Spleen (tissue), 11 donors: ENCODE results near the gene C1orf35. TPM values are rescaled to one million over a fixed set of nuclear protein-coding genes. Genes with fewer than 3 reads are reported as not detected.

Source experiments
- DNase-seq: peaks from one replicate; pipeline ENCODE4 v3.0.0-alpha.2; 2020
- H3K27ac ChIP-seq, 8 donors: fragments of 200-600 bp; sonication (generic) in 7 of 8; 1 replicate in 4 of 8; 2 replicates in 4 of 8; pipeline versions ENCODE4 v1.5.0 to v1.8.0; 2016 to 2021; ENCODE audit warnings: inconsistent platforms in 4 of 8, mild to moderate bottlenecking in 4 of 8, moderate library complexity in 1 of 8
- H3K27me3 ChIP-seq, 7 donors: fragments of 200-600 bp; sonication (generic) in 6 of 7; replicated peaks in 1 of 7; 1 replicate in 4 of 7; 2 replicates in 3 of 7; pipeline versions ENCODE4 v1.5.0 to v1.8.0; 2016 to 2021; ENCODE audit warnings: inconsistent platforms in 3 of 7, mild to moderate bottlenecking in 1 of 7
- H3K36me3 ChIP-seq, 6 donors: fragments of 200-600 bp; sonication (generic) in 5 of 6; 1 replicate in 4 of 6; 2 replicates in 2 of 6; pipeline versions ENCODE4 v1.5.0 to v1.8.0; 2016 to 2021; ENCODE audit warnings: inconsistent platforms in 2 of 6
- H3K4me1 ChIP-seq, 6 donors: fragments of 200-600 bp; sonication (generic) in 5 of 6; 1 replicate in 3 of 6; 2 replicates in 3 of 6; pipeline versions ENCODE4 v1.5.0 to v1.8.0; 2016 to 2021; ENCODE audit warnings: inconsistent platforms in 3 of 6
- H3K4me3 ChIP-seq, 8 donors: fragments of 200-600 bp; sonication (generic) in 7 of 8; 1 replicate in 4 of 8; 2 replicates in 4 of 8; pipeline versions ENCODE4 v1.5.0 to v1.8.0; 2016 to 2021; ENCODE audit warnings: inconsistent platforms in 4 of 8, mild to moderate bottlenecking in 4 of 8, moderate library complexity in 2 of 8
- H3K9me3 ChIP-seq, 8 donors: fragments of 200-600 bp; sonication (generic) in 7 of 8; 1 replicate in 4 of 8; 2 replicates in 4 of 8; pipeline versions ENCODE4 v1.5.0 to v1.8.0; 2016 to 2021; ENCODE audit warnings: inconsistent platforms in 4 of 8
- POLR2A ChIP-seq, 3 donors: fragments of 450-650 bp; IDR thresholded peaks; one replicate each; pipeline ENCODE4 v1.5.1; 2017; ENCODE audit warnings: antibody characterized with exemption in 3 of 3, mild to moderate bottlenecking in 1 of 3
- POLR2AphosphoS5 ChIP-seq, 3 donors: sonication (generic); formaldehyde crosslinking; IDR thresholded peaks; one replicate each; pipeline ENCODE4 v1.5.1; 2017; ENCODE audit warnings: antibody characterized with exemption in 3 of 3
- WGBS, 5 donors: extraction: QIAGEN DNeasy Blood & Tissue Kit in 3 of 5; methylation state at CpG; one replicate each; pipeline versions ENCODE4 v1.1.5 to v1.1.7; 2013 to 2018; 5-methylcytosine and 5-hydroxymethylcytosine counted together
- intact Hi-C: fragments of 100-400 bp; cut with DNase I; formaldehyde crosslinking; loops from one replicate; pipeline ENCODE4 v1.15.0; 2023; ENCODE audit warnings: low total_unique reads
- polyA plus RNA-seq, 3 donors: library from polyadenylated mRNA; stranded (reverse); fragments of 200-250 nt; gene quantifications; one replicate each; pipeline ENCODE4 v1.2.1, GENCODE V29; 2013
- total RNA-seq, 7 donors: library from RNA; depleted of rRNA in 3 of 7; stranded (reverse); fragments of >200 nt in 3 of 7; fragmentation: NEBNext Ultra II Directional in 4 of 7; extraction: Animal tissue kit (Norgen Biotek cat#: 25700) in 4 of 7; gene quantifications; one replicate each; pipeline versions ENCODE4 v1.1.0 to v1.2.1, GENCODE V29; 2016 to 2021
- TF ChIP-seq, protein P1 (sequence below), 11 experiments: fragments of 200-600 bp in 7 of 11; fragments of 450-650 bp in 4 of 11; sonication (generic) in 4 of 11; IDR thresholded peaks in 8 of 11; conservative IDR thresholded peaks in 3 of 11; 1 replicate in 7 of 11; 2 replicates in 4 of 11; pipeline versions ENCODE4 v1.4.0 to v1.8.0; 2016 to 2021; ENCODE audit warnings: antibody characterized with exemption in 11 of 11, inconsistent platforms in 4 of 11, mild to moderate bottlenecking in 1 of 11
- donor health status: healthy with polysubstance abuse.
- donor health status: DM: no; HTN: no; CAD: no; lungs with moderate emphysema.
- donor health status: DM: no; HTN: no; CAD: no.
- donor health status: Bipolar disorder and iron deficiency.
- donor health status: healthy.
- donor health status: DM: no; HTN: no; CAD: no.
- donor health status: DM: yes; HTN: yes; CAD: no.

Gene C1orf35
- total and polyA plus RNA-seq, 10 donors: 7.3 to 23.4 (median 12.5) TPM

DNA sequence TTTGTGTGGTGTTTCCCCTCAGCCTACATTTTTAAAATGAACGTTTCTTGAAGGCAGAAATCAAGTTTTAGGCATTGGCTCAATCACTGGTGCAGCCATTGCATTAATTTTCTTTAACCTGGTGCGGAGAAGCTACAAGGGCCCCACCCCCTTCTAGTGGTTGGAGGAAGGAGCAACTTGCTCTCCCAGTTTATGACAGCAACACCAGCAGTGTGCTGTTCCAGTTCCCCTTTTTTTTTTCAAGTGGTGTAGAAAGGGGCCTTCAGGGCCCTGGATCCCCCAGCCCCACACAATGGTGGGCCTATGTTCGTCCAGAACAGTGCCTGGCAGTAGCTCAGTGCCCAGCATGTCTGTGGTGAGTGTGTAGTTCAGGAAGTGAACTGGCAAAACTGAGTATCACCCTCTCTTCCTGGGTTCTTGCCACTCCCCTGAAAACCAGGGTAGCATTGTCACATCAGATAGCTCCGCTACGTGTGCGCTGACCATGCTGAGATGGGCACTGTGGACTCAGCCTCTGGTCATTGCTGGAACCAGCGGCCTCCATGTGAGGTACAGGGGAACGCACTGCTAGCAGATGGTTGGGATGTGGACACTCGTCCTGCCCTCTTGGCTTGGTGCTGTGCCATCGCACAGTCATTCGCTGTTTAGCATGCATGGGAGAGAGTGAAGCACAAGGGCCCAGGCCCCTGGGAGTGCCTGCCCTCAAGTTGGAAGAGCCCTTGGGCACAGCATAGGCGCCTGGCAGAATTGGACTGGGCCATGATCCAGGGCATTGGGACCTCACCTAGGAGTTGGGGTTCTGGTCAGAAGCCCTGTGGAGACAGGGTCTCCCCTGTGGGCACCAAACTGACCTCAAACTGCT, 13.4 kb downstream of the C1orf35 start:
- WGBS, 5 donors: 56 to 66% (median 61%) methylated on average over 12 of the region's 12 CpGs
- peaks cover 0 to 12% (median 9%) of the 10 kb centered on the region in 8 donors for H3K9me3 ChIP-seq
- H3K27me3 ChIP-seq: no peaks in the 10 kb centered on the region
- H3K36me3 ChIP-seq: peaks cover 0 to 74% (median 4%) of the 10 kb centered on the region in 6 donors
- intact Hi-C loops: no loop called here
- H3K27ac ChIP-seq: peak overlapping the region in 7 of 8 donors; percentile 51 to 100 (median 98)
- peak; percentile 71 for DNase-seq
- TF ChIP-seq, protein P1, sequence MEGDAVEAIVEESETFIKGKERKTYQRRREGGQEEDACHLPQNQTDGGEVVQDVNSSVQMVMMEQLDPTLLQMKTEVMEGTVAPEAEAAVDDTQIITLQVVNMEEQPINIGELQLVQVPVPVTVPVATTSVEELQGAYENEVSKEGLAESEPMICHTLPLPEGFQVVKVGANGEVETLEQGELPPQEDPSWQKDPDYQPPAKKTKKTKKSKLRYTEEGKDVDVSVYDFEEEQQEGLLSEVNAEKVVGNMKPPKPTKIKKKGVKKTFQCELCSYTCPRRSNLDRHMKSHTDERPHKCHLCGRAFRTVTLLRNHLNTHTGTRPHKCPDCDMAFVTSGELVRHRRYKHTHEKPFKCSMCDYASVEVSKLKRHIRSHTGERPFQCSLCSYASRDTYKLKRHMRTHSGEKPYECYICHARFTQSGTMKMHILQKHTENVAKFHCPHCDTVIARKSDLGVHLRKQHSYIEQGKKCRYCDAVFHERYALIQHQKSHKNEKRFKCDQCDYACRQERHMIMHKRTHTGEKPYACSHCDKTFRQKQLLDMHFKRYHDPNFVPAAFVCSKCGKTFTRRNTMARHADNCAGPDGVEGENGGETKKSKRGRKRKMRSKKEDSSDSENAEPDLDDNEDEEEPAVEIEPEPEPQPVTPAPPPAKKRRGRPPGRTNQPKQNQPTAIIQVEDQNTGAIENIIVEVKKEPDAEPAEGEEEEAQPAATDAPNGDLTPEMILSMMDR (IDR thresholded peaks at IDR 0.05 in 8 of 11, conservative IDR thresholded peaks at IDR 0.05 in 3 of 11): no peak
- TF ChIP-seq POLR2A (IDR thresholded peaks at IDR 0.05): no peak
- TF ChIP-seq POLR2AphosphoS5 (IDR thresholded peaks at IDR 0.05): peak in 2 of 3 donors; percentile 30 to 55
- peaks cover 77 to 97% (median 92%) of the 10 kb centered on the region in 6 donors for H3K4me1 ChIP-seq
- peak overlapping the region in 2 of 8 donors; percentile 0 to 48 for H3K4me3 ChIP-seq

DNA sequence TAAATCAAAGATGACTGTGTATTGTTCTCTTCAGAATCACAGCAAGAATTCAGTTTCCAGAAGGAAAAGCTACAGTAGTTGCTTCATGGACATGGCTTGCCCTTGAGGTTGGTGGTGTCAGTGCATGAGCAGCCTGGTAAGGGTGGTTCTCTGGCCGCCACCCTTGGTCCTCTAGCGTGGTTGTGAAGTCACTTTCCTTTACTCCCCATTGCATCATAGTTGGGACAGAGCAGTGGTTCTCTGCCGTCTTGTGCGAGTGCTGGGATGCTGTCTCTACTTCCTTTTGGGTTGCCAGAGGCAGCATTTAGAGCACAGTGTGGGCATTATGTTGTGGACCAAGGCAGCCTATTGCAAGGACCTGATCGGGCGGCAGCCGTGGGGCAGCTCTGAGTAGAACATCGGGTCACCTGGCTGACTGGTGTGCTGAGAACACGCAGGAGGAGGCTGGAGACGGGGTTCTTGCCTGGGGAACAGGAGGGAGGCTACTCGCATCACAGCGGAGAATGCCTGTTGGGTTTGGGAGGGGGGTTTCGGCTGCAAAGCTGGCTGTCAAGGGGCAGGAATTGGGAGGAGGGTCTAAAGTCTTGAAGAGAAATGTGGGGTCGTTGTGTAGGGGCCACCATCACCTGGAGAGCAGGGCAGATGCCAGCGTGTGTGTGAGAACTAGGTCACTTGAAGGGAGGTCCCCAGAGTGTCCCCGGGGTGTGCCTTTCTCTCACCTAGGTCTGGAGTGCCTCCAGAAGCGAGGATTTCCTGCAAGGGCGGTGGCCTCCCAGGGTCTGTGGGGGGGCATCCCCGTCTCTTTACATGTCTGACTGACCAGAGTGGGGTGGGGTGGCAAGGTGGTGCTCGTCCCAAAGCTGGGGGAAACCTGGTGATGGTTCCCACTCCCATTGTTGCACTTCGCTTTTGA, 14.3 kb downstream of the C1orf35 start:
- TF ChIP-seq POLR2AphosphoS5 (IDR thresholded peaks at IDR 0.05): peak; percentile 29 to 60 (median 42)
- TF ChIP-seq POLR2A (IDR thresholded peaks at IDR 0.05): no peak

DNA sequence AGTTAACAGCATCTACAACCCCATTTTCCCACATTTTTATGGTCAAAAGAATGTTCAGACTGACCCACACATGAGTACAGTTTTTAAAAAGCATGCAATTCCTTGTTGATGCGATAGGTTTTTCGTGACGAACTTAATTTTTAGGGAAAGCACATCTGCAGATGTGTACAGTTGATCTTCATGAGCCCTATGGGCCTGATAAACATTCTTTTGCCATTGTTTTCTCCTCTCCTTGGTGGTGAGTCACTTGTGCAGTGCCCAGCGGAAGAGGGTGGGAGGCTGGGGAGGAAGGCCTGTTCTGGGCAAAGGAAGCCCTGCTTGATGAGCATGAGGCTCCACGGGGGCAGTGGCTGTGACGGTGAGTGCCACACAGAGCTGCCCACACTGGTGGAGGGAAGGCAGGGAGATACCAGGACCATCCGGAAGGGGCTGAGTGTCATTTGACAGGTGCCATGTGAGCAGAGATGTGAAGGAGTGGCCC, 15.3 kb downstream of the C1orf35 start:
- peak; percentile 80 for DNase-seq
- 27 to 43% (median 34%) methylated on average over 7 of the region's 7 CpGs for WGBS, 5 donors
- intact Hi-C loops: no loop called here
- TF ChIP-seq, protein P1 (IDR thresholded peaks at IDR 0.05 in 8 of 11, conservative IDR thresholded peaks at IDR 0.05 in 3 of 11): peak in 1 of 11 experiments; percentile 10
- no peak for TF ChIP-seq POLR2A (IDR thresholded peaks at IDR 0.05)
- TF ChIP-seq POLR2AphosphoS5 (IDR thresholded peaks at IDR 0.05): peak; percentile 72 to 78 (median 72)
- Histone ChIP-seq H3K36me3 (peaks cover 0 to 55% (median 4%) of the 10 kb centered on the region in 6 donors), H3K27ac (peak overlapping the region; percentile 49 to 100 (median 88)), H3K27me3 (no peaks in the 10 kb centered on the region), H3K4me3 (peak overlapping the region in 2 of 8 donors; percentile 15 to 48), H3K9me3 (no peaks in the 10 kb centered on the region), H3K4me1 (peaks cover 83 to 96% (median 95%) of the 10 kb centered on the region in 6 donors)

More for the DNA sequence above, 14.3 kb downstream of the C1orf35 start:
- Histone ChIP-seq H3K27me3 (no peaks in the 10 kb centered on the region), H3K9me3 (peaks cover 0 to 3% (median 0%) of the 10 kb centered on the region in 8 donors), H3K4me3 (peak overlapping the region in 3 of 8 donors; percentile 0 to 48 (median 15)), H3K4me1 (peaks cover 83 to 100% (median 99%) of the 10 kb centered on the region in 6 donors), H3K27ac (peak overlapping the region; percentile 49 to 100 (median 88)), H3K36me3 (peaks cover 0 to 65% (median 4%) of the 10 kb centered on the region in 6 donors)
- WGBS, 5 donors: 59 to 70% (median 59%) methylated on average over 20 to 21 of the region's 21 CpGs
- intact Hi-C loops: no loop called here
- peak; percentile 79 for DNase-seq

DNA sequence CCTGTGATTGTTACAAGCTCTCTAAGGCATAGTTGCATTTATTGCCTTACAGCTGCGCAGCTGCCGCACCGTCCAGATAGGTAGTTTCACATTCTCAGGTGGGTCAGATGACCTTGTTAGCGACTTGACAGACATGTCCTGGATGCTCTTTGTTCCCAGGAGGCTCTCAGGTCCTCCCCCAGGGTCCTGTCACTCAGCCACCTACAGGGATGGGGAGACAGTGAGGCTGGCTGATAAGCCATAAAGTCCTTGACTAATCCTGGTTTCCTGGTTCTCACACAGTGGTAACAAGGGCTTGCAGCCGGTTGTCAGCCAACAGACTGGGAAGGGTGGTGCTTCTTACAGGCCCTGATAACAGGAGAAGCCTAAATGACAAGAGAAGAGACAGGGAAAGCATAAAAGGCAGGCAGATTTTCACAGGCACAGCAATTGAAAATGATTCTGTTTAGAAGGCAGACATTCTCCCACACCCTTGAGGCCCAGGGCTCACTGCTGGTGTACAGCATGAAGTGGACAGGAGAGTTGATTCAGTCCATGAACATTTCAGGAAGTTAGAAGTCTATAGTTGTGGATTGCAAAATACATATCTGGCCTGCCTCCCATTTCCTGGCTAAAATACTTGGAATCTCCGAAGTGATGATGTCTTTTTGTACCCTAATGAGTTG, 17.7 kb downstream of the C1orf35 start:
- H3K4me3 ChIP-seq: peak overlapping the region in 6 of 8 donors; percentile 85 to 95 (median 90)
- intact Hi-C loops: no loop called here
- H3K4me1 ChIP-seq: peaks cover 71 to 89% (median 85%) of the 10 kb centered on the region in 6 donors
- no peaks in the 10 kb centered on the region for H3K27me3 ChIP-seq
- H3K36me3 ChIP-seq: peaks cover 0 to 35% (median 4%) of the 10 kb centered on the region in 6 donors
- WGBS, 5 donors: 40 to 68% (median 52%) methylated on average over 6 of the region's 6 CpGs
- H3K9me3 ChIP-seq: no peaks in the 10 kb centered on the region
- peak overlapping the region in 7 of 8 donors; percentile 61 to 100 (median 99) for H3K27ac ChIP-seq
- peak; percentile 66 for DNase-seq
- peak in 2 of 3 donors; percentile 19 to 44 for TF ChIP-seq POLR2AphosphoS5 (IDR thresholded peaks at IDR 0.05)
- TF ChIP-seq POLR2A (IDR thresholded peaks at IDR 0.05): peak in 1 of 3 donors; percentile 5
- TF ChIP-seq, protein P1 (IDR thresholded peaks at IDR 0.05 in 8 of 11, conservative IDR thresholded peaks at IDR 0.05 in 3 of 11): no peak
